ENCODE measurements around the gene CPNE8. TPM values are rescaled to one million over a fixed set of nuclear protein-coding genes. Genes with fewer than 3 reads are reported as not detected.

CPNE8 gene
- total RNA-seq (11.4 and 14.5 TPM in 2 replicates), polyA plus RNA-seq (5.9 TPM in 2 replicates)

DNA sequence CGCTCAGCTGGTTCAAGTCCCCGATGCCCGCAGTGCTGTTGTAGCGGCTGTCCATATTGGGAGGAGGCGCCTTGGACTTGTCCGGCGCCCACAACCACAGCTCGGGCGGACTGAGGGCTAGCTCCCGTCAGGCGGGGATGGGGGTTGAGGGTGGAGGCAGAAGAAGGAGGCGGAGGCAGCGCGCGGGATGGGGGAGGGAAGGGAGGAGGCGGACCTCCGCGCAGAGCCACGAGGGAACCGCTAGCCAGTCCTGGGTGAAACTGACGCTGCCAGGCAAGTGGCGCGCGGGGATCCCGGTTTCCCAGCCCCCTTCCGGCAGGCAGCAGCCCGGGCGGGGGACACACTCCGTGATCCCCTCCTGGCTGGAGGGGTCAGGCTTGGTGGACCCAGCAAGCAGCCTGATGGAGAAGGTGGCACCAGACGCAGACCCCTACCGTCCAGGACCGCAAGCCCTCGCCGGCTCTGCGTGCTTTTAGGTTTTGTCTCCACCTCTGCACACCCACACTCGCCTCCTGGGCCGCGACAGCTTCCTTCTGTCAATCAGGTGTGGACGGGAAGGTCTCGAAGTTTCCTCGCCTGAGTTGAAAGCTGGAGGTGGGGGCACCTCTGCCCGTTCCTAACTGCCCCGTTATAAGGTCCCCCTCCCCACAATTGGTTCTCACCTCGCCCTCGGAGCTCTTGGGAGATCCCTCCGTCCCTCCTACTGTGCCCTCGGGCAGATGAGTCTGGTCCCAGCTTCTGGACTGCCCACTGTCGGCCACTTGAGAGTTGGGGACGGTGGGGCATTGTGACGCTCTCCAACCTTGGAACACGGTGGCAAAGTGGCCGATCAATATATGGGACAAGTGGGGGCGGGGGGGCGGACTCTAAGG lies at the start of gene CPNE8:
Gene CPNE8 (minus strand): TSS at position 112 of the 872 bp plus-strand sequence. CDS start 57 bp downstream, at position 55.
- Histone ChIP-seq H3K9me3 (ENCODE audit: low read depth) (no peaks in the 10 kb centered on the region), H3K4me2 (peak within 1 kb of the TSS; percentile 95), H2AFZ (peak within 1 kb of the TSS; percentile 95), H4K20me1 (ENCODE audit: insufficient read depth, poor library complexity, severe bottlenecking) (no peaks in the 10 kb centered on the region), H3K9me2 (replicated peaks; ENCODE audit: insufficient read depth) (no peaks in the 10 kb centered on the region), H3K79me2 (peaks cover 32% of the 10 kb centered on the region), H3K27ac (peak within 1 kb of the TSS; percentile 77), H3K4me1 (ENCODE audit: insufficient read depth) (peaks cover 4% of the 10 kb centered on the region), H3K27me3 (no peaks in the 10 kb centered on the region), H3K36me3 (replicated peaks; ENCODE audit: insufficient read depth, low read depth) (no peaks in the 10 kb centered on the region), H3K4me3 (peak within 1 kb of the TSS; percentile 85)
- TF ChIP-seq, protein P1, sequence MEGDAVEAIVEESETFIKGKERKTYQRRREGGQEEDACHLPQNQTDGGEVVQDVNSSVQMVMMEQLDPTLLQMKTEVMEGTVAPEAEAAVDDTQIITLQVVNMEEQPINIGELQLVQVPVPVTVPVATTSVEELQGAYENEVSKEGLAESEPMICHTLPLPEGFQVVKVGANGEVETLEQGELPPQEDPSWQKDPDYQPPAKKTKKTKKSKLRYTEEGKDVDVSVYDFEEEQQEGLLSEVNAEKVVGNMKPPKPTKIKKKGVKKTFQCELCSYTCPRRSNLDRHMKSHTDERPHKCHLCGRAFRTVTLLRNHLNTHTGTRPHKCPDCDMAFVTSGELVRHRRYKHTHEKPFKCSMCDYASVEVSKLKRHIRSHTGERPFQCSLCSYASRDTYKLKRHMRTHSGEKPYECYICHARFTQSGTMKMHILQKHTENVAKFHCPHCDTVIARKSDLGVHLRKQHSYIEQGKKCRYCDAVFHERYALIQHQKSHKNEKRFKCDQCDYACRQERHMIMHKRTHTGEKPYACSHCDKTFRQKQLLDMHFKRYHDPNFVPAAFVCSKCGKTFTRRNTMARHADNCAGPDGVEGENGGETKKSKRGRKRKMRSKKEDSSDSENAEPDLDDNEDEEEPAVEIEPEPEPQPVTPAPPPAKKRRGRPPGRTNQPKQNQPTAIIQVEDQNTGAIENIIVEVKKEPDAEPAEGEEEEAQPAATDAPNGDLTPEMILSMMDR (IDR thresholded peaks at IDR 0.05; ENCODE audit: poor library complexity): no peak
- TF ChIP-seq EZH2 (IDR thresholded peaks at IDR 0.05; ENCODE audit: borderline replicate concordance): no peak
- TF ChIP-seq EZH2phosphoT487 (IDR thresholded peaks at IDR 0.05; ENCODE audit: low read depth, severe bottlenecking, unreplicated experiment): no peak
- under 1% methylated on average over 33 of the region's 54 CpGs for WGBS (ENCODE audit: low lambda C conversion rate, missing lambda C conversion rate)
- DNase-seq (ENCODE audit: low spot score): peak; percentile 80

DNA sequence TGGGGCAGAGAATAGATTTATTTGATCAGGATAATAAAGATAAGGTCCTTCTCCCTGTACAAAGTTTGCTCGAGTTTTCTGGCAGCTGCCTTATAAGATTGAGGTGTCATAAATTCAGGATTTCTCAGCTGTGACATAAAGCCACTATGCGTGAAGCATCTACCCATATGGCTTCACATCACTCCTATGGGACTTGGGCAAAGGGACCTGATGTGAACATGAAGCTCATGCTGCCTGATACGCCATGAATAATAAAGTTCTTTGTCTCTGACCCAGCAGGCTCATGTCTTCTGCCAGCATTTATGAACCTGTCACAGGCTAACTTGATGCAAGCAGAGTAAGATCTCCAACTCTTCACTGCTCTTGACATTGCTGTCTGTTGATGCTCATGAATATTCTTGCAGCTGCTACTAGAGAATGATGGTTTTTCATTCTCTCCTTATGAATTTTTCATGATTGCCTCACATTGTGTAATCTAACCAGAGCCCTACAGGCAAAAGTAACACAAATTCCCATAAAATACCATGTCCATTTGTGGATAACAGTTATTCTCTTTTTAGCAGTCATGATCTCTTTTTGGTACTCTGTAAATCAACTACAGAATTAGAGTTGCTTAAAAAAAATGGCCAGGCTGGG lies 49.0 kb upstream of the CPNE8 start:
- Histone ChIP-seq H3K79me2 (no peaks in the 10 kb centered on the region), H3K4me1 (ENCODE audit: insufficient read depth) (no peaks in the 10 kb centered on the region), H3K27me3 (no peaks in the 10 kb centered on the region), H2AFZ (no peak overlapping the region), H3K4me2 (no peak overlapping the region), H3K4me3 (no peak overlapping the region), H3K36me3 (replicated peaks; ENCODE audit: insufficient read depth, low read depth) (no peaks in the 10 kb centered on the region), H4K20me1 (ENCODE audit: insufficient read depth, poor library complexity, severe bottlenecking) (no peaks in the 10 kb centered on the region), H3K9me3 (ENCODE audit: low read depth) (no peaks in the 10 kb centered on the region), H3K27ac (no peak overlapping the region), H3K9me2 (replicated peaks; ENCODE audit: insufficient read depth) (no peaks in the 10 kb centered on the region)
- TF ChIP-seq EZH2 (IDR thresholded peaks at IDR 0.05; ENCODE audit: borderline replicate concordance) (no peak), EZH2phosphoT487 (IDR thresholded peaks at IDR 0.05; ENCODE audit: low read depth, severe bottlenecking, unreplicated experiment) (no peak)
- TF ChIP-seq, protein P1 (IDR thresholded peaks at IDR 0.05; ENCODE audit: poor library complexity): no peak
- WGBS (ENCODE audit: low lambda C conversion rate, missing lambda C conversion rate): 57% methylated on average over 3 of the region's 3 CpGs
- DNase-seq (ENCODE audit: low spot score): peak; percentile 5

DNA sequence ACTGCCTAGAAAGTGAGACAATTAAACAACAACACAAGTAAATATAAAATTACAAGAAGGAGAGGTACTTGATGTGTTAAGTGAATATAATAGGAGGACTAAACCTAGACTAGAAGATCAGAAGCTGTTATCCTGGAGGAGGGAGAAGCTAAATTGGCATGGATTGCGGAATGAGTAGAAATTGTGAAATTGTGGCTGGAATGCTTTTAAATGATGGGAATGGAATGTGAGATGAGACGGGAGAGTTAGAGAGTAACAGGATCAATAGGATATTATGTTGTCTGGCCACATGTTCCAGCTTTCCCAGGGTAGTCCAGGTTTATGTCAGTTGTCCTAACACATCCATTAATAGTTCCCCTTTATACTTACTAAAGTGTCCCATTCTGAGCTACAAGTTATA lies 44.0 kb upstream of the CPNE8 start:
- Histone ChIP-seq H3K27me3 (no peaks in the 10 kb centered on the region), H3K27ac (no peak overlapping the region), H2AFZ (no peak overlapping the region), H3K4me3 (no peak overlapping the region), H3K4me1 (ENCODE audit: insufficient read depth) (no peaks in the 10 kb centered on the region), H4K20me1 (ENCODE audit: insufficient read depth, poor library complexity, severe bottlenecking) (no peaks in the 10 kb centered on the region), H3K36me3 (replicated peaks; ENCODE audit: insufficient read depth, low read depth) (no peaks in the 10 kb centered on the region), H3K79me2 (no peaks in the 10 kb centered on the region), H3K9me3 (ENCODE audit: low read depth) (no peaks in the 10 kb centered on the region), H3K4me2 (no peak overlapping the region), H3K9me2 (replicated peaks; ENCODE audit: insufficient read depth) (no peaks in the 10 kb centered on the region)
- no peak for TF ChIP-seq EZH2 (IDR thresholded peaks at IDR 0.05; ENCODE audit: borderline replicate concordance)
- TF ChIP-seq EZH2phosphoT487 (IDR thresholded peaks at IDR 0.05; ENCODE audit: low read depth, severe bottlenecking, unreplicated experiment): no peak
- TF ChIP-seq, protein P1 (IDR thresholded peaks at IDR 0.05; ENCODE audit: poor library complexity): no peak
- 62% methylated on average over 2 of the region's 2 CpGs for WGBS (ENCODE audit: low lambda C conversion rate, missing lambda C conversion rate)
- DNase-seq (ENCODE audit: low spot score): no peak

All from hepatocyte (in vitro differentiated cells).